ENCODE measurements around the gene AUTS2.

AUTS2 gene

DNA sequence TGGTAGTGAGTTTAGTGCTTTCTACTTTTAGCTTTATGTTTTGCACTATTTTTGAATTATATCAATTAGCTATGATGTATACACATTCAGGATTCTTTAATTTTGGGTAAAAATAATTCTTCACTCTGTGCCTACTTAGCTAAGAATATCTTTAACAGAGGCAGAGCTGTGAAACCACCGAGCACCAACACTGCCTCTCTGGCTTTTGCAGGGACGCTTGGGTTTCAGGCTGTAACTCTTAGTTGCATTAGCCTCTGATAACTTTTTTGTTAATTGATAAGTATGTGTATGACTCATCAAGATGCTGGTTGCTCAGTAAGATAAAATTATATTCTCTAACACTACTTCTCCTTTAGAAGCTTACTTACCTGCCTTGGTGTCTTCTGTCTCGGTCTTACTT, 738.3 kb downstream of the AUTS2 start:
- intact Hi-C loops (cut with DNase I; ENCODE audit: low total_unique reads) = no loop called here
- no peaks in the 10 kb centered on the region for H3K9me3 ChIP-seq
- no peak overlapping the region for H3K27ac ChIP-seq
- H3K4me3 ChIP-seq = no peak overlapping the region
- no peaks in the 10 kb centered on the region for H3K27me3 ChIP-seq
- H3K36me3 ChIP-seq = no peaks in the 10 kb centered on the region
- TF ChIP-seq, protein P1, sequence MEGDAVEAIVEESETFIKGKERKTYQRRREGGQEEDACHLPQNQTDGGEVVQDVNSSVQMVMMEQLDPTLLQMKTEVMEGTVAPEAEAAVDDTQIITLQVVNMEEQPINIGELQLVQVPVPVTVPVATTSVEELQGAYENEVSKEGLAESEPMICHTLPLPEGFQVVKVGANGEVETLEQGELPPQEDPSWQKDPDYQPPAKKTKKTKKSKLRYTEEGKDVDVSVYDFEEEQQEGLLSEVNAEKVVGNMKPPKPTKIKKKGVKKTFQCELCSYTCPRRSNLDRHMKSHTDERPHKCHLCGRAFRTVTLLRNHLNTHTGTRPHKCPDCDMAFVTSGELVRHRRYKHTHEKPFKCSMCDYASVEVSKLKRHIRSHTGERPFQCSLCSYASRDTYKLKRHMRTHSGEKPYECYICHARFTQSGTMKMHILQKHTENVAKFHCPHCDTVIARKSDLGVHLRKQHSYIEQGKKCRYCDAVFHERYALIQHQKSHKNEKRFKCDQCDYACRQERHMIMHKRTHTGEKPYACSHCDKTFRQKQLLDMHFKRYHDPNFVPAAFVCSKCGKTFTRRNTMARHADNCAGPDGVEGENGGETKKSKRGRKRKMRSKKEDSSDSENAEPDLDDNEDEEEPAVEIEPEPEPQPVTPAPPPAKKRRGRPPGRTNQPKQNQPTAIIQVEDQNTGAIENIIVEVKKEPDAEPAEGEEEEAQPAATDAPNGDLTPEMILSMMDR (IDR thresholded peaks at IDR 0.05) = no peak
- no peaks in the 10 kb centered on the region for H3K4me1 ChIP-seq
- DNase-seq = no peak

DNA sequence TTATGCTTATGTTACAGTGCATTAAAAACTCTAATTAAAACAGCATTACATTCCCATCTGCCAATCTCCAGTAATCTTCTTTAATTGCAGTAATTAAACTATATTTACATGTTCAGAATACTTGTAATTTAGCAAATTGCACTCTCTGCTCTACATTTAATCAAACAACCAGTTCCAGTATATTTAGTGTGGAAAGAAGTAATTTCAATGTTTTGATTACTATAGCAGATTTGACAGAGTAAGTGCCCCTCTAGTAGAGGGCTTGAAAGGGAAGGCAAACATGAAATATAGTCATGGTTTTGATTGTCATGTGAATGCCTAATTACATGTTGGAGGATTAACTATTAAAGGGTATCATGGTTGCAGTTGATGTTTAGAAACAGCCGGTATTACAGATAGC, 739.7 kb downstream of the AUTS2 start:
- no peak overlapping the region for H3K27ac ChIP-seq
- H3K27me3 ChIP-seq = no peaks in the 10 kb centered on the region
- no peaks in the 10 kb centered on the region for H3K36me3 ChIP-seq
- H3K4me3 ChIP-seq = no peak overlapping the region
- TF ChIP-seq, protein P1 (IDR thresholded peaks at IDR 0.05) = no peak
- no peaks in the 10 kb centered on the region for H3K9me3 ChIP-seq
- no peaks in the 10 kb centered on the region for H3K4me1 ChIP-seq
- intact Hi-C loops (cut with DNase I; ENCODE audit: low total_unique reads) = no loop called here
- no peak for DNase-seq

GRCh38 chr7:70340236-70340635, 742.0 kb downstream of the AUTS2 start:
- intact Hi-C loops (cut with DNase I; ENCODE audit: low total_unique reads) = no loop called here
- DNase-seq = no peak
- H3K27me3 ChIP-seq = no peaks in the 10 kb centered on the region
- H3K9me3 ChIP-seq = no peaks in the 10 kb centered on the region
- TF ChIP-seq, protein P1 (IDR thresholded peaks at IDR 0.05) = no peak
- H3K27ac ChIP-seq = no peak overlapping the region
- no peaks in the 10 kb centered on the region for H3K4me1 ChIP-seq
- no peaks in the 10 kb centered on the region for H3K36me3 ChIP-seq
- no peak overlapping the region for H3K4me3 ChIP-seq

DNA sequence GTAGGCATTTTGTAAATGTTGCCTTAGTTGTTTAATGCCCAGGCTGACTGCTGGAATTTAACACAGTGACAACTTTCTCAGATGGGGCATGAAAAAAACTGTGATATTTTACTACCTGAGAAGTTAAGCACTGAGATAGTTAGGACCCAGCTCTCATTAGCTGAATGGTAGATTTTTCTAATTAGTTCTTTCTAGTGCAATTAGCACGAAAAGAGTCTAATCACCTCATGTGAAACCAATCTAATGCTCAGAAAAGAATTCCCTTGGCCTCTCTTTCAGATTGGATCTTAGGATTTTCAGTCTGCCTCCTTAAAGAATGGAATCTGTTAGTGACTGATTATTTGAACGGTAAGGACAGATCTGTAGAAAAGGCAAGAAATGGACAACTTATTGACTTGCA, 743.2 kb downstream of the AUTS2 start:
- Histone ChIP-seq H3K9me3 (no peaks in the 10 kb centered on the region), H3K27me3 (no peaks in the 10 kb centered on the region), H3K4me3 (no peak overlapping the region), H3K4me1 (no peaks in the 10 kb centered on the region), H3K36me3 (no peaks in the 10 kb centered on the region), H3K27ac (no peak overlapping the region)
- intact Hi-C loops (cut with DNase I; ENCODE audit: low total_unique reads) = no loop called here
- no peak for DNase-seq
- TF ChIP-seq, protein P1 (IDR thresholded peaks at IDR 0.05) = no peak

DNA sequence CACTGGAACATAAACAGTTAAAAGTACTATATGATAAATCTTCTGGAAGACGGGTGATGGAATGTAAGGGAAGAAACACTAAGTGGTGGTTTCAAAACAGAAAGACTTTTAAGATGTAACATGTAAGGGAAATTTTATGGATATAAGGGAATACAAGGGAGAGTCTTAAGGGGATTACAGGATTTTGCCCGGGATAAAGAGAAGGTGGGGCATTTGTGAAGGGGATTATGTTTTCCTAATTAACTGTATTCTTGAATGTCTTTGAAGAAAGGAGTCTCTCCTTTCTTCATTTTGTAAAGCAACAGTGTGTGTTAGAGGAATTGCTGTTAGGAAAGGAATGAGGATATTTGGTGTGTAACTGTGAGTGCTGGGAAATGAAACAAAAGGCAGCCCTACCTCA, 745.2 kb downstream of the AUTS2 start:
- H3K4me3 ChIP-seq = no peak overlapping the region
- no peak for DNase-seq
- no peaks in the 10 kb centered on the region for H3K4me1 ChIP-seq
- TF ChIP-seq, protein P1 (IDR thresholded peaks at IDR 0.05) = no peak
- intact Hi-C loops (cut with DNase I; ENCODE audit: low total_unique reads) = no loop called here
- H3K9me3 ChIP-seq = no peaks in the 10 kb centered on the region
- H3K27ac ChIP-seq = no peak overlapping the region
- no peaks in the 10 kb centered on the region for H3K27me3 ChIP-seq
- H3K36me3 ChIP-seq = no peaks in the 10 kb centered on the region

DNA sequence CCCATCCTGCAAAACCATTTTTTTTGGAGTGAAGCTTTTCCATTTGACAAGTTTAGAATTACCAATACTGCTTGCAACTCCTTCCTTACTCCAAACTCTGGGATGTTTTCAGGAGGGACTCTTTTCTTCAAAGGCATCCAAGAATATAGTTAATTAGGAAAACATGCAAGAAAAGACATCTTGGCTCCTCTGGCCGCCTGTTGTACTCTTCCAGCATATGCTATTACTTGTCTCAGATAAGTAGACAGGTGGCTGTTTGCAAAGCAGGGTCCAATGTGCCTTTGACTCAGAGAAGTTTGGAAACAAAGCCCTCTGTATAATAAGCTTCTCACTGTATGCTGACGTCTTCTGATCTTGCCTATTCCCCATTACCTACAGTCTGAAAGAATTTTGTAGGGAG, 746.5 kb downstream of the AUTS2 start:
- DNase-seq = no peak
- H3K27me3 ChIP-seq = no peaks in the 10 kb centered on the region
- intact Hi-C loops (cut with DNase I; ENCODE audit: low total_unique reads) = no loop called here

More for the DNA sequence above, 746.5 kb downstream of the AUTS2 start:
- TF ChIP-seq, protein P1 (IDR thresholded peaks at IDR 0.05) = no peak
- Histone ChIP-seq H3K27ac (no peak overlapping the region), H3K4me3 (no peak overlapping the region), H3K4me1 (no peaks in the 10 kb centered on the region), H3K9me3 (no peaks in the 10 kb centered on the region), H3K36me3 (no peaks in the 10 kb centered on the region)
